Mammary epithelial cell (primary cell): ENCODE results near the gene AGR2.

Experiments used
- CTCF ChIP-seq, 2 donors: IDR thresholded peaks in 1 of 2; conservative IDR thresholded peaks in 1 of 2; 2 replicates each; pipeline ENCODE4 v1.5.1; 2011 to 2012; ENCODE audit warnings: inconsistent platforms in 2 of 2, low read length in 2 of 2, mild to moderate bottlenecking in 2 of 2, control low read depth in 1 of 2, low read depth in 1 of 2; ENCODE audit not compliant: insufficient read depth in 1 of 2; ENCODE audit errors: extremely low read depth in 1 of 2
- EZH2 ChIP-seq: IDR thresholded peaks from 2 replicates; pipeline ENCODE4 v1.6.1; 2012; ENCODE audit warnings: low read length, inconsistent platforms, borderline replicate concordance

GRCh38 chr7:16770657-16771329 is 34.0 kb downstream of the AGR2 start:
- no peak for TF ChIP-seq CTCF (conservative IDR thresholded peaks at IDR 0.05 in 1 of 2, IDR thresholded peaks at IDR 0.05 in 1 of 2; ENCODE audit: extremely low read depth in 1 of 2, insufficient read depth in 1 of 2, low read depth in 1 of 2, low read length in 2 of 2)
- TF ChIP-seq EZH2, result no peak
